ENCODE results near the gene TRIM26. TPM values are rescaled to one million over a fixed set of nuclear protein-coding genes. Genes with fewer than 3 reads are reported as not detected.

The TRIM26 gene
- polyA plus RNA-seq, 3 donors, result 16.4 to 26.4 (median 26.0) TPM

DNA sequence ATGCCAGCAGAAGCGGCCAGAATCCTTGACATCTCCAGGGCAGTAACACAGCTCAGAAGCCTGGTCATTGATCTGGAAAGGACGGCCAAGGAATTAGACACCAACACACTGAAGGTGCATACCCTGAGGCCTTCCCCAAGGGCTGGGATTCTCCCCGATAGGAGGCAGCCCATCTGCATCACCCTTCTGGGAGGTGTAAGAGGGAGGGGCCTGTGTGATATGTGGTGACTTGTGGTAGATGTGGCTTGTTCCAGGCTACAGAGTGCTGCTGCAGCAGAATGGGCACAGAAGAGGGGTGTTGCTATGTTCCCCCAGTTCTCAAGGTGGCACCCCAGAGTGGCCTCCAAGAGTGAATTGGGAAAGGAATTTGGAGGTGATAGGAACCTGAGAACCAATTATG lies 66.1 kb downstream of the TRIM26 start:
- Histone ChIP-seq H3K79me2 (ENCODE audit: insufficient read depth, low read length) (no peaks in the 10 kb centered on the region), H3K27ac (ENCODE audit: low read depth in 1 of 2, low read length in 2 of 2) (no peak overlapping the region), H3K9ac (ENCODE audit: insufficient read depth, low read length, poor library complexity, severe bottlenecking) (no peak overlapping the region), H3K27me3 (ENCODE audit: control insufficient read depth in 2 of 2, insufficient read depth in 2 of 2, low read length in 2 of 2) (peaks cover 4 to 10% of the 10 kb centered on the region in 2 donors), H3K4me3 (replicated peaks in 1 of 3; ENCODE audit: low read depth in 2 of 3, low read length in 3 of 3) (no peak overlapping the region), H3K4me2 (replicated peaks; ENCODE audit: extremely low read depth, low read length, poor library complexity, severe bottlenecking) (no peak overlapping the region), H2AFZ (ENCODE audit: insufficient read depth, low read depth, low read length, poor library complexity, severe bottlenecking) (no peak overlapping the region), H3K9me3 (replicated peaks in 1 of 2; ENCODE audit: control insufficient read depth in 1 of 2, insufficient read depth in 1 of 2, low read length in 2 of 2) (no peaks in the 10 kb centered on the region), H4K20me1 (ENCODE audit: insufficient read depth, low read length) (no peaks in the 10 kb centered on the region), H3K4me1 (ENCODE audit: control insufficient read depth in 1 of 2, insufficient read depth in 2 of 2, low read length in 2 of 2) (peaks cover 0 to 6% of the 10 kb centered on the region in 2 donors), H3K36me3 (replicated peaks in 1 of 2; ENCODE audit: control insufficient read depth in 1 of 2, insufficient read depth in 2 of 2, low read length in 2 of 2) (no peaks in the 10 kb centered on the region)
- WGBS (ENCODE audit: insufficient coverage), result 100% methylated on average over 3 of the region's 3 CpGs
- intact Hi-C loops (cut with micrococcal nuclease), result no loop called here
- no peak for DNase-seq
- Mint-ChIP-seq H3K4me1 (peaks cover 12% of the 10 kb centered on the region), H3K27me3 (ENCODE audit: low read depth in 3 of 3) (peaks cover 12 to 22% (median 13%) of the 10 kb centered on the region in 3 donors), H3K36me3 (no peaks in the 10 kb centered on the region), H3K27ac (no peak overlapping the region), H3K4me3 (no peak overlapping the region), H3K9me3 (peaks cover 0 to 5% (median 0%) of the 10 kb centered on the region in 7 donors)
- TF ChIP-seq, protein P1, sequence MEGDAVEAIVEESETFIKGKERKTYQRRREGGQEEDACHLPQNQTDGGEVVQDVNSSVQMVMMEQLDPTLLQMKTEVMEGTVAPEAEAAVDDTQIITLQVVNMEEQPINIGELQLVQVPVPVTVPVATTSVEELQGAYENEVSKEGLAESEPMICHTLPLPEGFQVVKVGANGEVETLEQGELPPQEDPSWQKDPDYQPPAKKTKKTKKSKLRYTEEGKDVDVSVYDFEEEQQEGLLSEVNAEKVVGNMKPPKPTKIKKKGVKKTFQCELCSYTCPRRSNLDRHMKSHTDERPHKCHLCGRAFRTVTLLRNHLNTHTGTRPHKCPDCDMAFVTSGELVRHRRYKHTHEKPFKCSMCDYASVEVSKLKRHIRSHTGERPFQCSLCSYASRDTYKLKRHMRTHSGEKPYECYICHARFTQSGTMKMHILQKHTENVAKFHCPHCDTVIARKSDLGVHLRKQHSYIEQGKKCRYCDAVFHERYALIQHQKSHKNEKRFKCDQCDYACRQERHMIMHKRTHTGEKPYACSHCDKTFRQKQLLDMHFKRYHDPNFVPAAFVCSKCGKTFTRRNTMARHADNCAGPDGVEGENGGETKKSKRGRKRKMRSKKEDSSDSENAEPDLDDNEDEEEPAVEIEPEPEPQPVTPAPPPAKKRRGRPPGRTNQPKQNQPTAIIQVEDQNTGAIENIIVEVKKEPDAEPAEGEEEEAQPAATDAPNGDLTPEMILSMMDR (IDR thresholded peaks at IDR 0.05), result no peak

DNA sequence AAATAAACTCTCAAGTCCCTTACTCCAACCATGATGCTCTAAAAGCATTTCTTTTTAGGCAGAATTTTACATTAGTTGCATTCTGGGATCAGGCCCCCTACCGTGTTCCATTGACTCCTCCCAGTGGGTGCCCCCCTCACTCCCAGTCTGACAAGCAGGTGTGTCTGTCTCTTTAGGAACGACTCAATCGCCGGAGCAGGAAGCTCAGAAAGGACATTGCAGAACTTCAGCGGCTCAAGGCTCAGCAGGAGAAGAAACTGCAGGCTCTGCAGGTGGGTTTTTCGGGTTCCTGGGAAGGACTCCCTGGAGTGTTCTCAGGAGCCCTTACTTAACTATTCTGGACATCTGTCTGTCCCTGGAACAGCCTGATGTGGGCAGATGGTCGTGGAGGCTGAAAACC lies 67.4 kb downstream of the TRIM26 start:
- DNase-seq, result no peak
- Histone ChIP-seq H3K4me3 (replicated peaks in 1 of 3; ENCODE audit: low read depth in 2 of 3, low read length in 3 of 3) (no peak overlapping the region), H3K9ac (ENCODE audit: insufficient read depth, low read length, poor library complexity, severe bottlenecking) (no peak overlapping the region), H3K79me2 (ENCODE audit: insufficient read depth, low read length) (no peaks in the 10 kb centered on the region), H4K20me1 (ENCODE audit: insufficient read depth, low read length) (no peaks in the 10 kb centered on the region), H3K27ac (ENCODE audit: low read depth in 1 of 2, low read length in 2 of 2) (no peak overlapping the region), H3K9me3 (replicated peaks in 1 of 2; ENCODE audit: control insufficient read depth in 1 of 2, insufficient read depth in 1 of 2, low read length in 2 of 2) (no peaks in the 10 kb centered on the region), H3K4me2 (replicated peaks; ENCODE audit: extremely low read depth, low read length, poor library complexity, severe bottlenecking) (no peak overlapping the region), H3K27me3 (ENCODE audit: control insufficient read depth in 2 of 2, insufficient read depth in 2 of 2, low read length in 2 of 2) (peaks cover 4 to 17% of the 10 kb centered on the region in 2 donors), H2AFZ (ENCODE audit: insufficient read depth, low read depth, low read length, poor library complexity, severe bottlenecking) (no peak overlapping the region), H3K36me3 (replicated peaks in 1 of 2; ENCODE audit: control insufficient read depth in 1 of 2, insufficient read depth in 2 of 2, low read length in 2 of 2) (no peaks in the 10 kb centered on the region), H3K4me1 (ENCODE audit: control insufficient read depth in 1 of 2, insufficient read depth in 2 of 2, low read length in 2 of 2) (no peaks in the 10 kb centered on the region)
- Mint-ChIP-seq H3K4me3 (peak overlapping the region in 1 of 2 donors; percentile 5), H3K27ac (no peak overlapping the region), H3K4me1 (peaks cover 8% of the 10 kb centered on the region), H3K9me3 (peaks cover 0 to 3% (median 0%) of the 10 kb centered on the region in 7 donors), H3K27me3 (ENCODE audit: low read depth in 3 of 3) (peaks cover 15 to 31% (median 17%) of the 10 kb centered on the region in 3 donors), H3K36me3 (no peaks in the 10 kb centered on the region)
- intact Hi-C loops (cut with micrococcal nuclease), result no loop called here
- TF ChIP-seq, protein P1 (IDR thresholded peaks at IDR 0.05), result no peak
- 84% methylated on average over 5 of the region's 7 CpGs for WGBS (ENCODE audit: insufficient coverage)

All from CD14-positive monocyte (primary cell).